ENCODE measurements around the gene MEST.
"Not testable (repeated sequence)": the region's sequence is repeated elsewhere in the genome, so short reads cannot be mapped to it uniquely, and the experiment has no call there.

Gene MEST, protein sequence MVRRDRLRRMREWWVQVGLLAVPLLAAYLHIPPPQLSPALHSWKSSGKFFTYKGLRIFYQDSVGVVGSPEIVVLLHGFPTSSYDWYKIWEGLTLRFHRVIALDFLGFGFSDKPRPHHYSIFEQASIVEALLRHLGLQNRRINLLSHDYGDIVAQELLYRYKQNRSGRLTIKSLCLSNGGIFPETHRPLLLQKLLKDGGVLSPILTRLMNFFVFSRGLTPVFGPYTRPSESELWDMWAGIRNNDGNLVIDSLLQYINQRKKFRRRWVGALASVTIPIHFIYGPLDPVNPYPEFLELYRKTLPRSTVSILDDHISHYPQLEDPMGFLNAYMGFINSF

GRCh38 chr7:130491841-130492522 lies at the start of gene MEST:
Gene MEST, plus strand, starts transcription at chr7:130492085. Its CDS starts 229 bp downstream, at chr7:130492314.
- DNase-seq (ENCODE audit: low read depth) = no peak

DNA sequence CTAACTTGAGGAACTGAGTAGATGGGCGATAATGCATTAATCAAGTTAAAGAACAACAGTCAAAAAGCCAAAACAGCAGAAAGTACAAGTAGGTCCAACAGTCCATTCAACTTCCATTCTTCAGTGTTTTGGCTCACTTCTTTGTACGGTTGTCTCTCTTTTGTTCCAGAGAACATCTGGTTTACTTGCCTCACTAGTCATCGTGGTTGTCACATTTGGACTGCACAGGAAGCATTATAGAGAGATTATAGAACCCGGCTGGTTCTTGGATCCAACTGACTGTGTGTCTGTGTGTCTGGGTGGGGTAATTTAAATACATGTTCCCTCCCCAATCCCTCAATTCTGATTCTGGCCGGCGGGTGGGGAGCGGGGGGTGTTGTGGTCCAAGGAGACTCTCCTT lies 49.3 kb upstream of the MEST start:
- no peak for DNase-seq (ENCODE audit: low read depth)

GRCh38 chr7:130444234-130444633 lies 47.7 kb upstream of the MEST start:
- no peak for DNase-seq (ENCODE audit: low read depth)

DNA sequence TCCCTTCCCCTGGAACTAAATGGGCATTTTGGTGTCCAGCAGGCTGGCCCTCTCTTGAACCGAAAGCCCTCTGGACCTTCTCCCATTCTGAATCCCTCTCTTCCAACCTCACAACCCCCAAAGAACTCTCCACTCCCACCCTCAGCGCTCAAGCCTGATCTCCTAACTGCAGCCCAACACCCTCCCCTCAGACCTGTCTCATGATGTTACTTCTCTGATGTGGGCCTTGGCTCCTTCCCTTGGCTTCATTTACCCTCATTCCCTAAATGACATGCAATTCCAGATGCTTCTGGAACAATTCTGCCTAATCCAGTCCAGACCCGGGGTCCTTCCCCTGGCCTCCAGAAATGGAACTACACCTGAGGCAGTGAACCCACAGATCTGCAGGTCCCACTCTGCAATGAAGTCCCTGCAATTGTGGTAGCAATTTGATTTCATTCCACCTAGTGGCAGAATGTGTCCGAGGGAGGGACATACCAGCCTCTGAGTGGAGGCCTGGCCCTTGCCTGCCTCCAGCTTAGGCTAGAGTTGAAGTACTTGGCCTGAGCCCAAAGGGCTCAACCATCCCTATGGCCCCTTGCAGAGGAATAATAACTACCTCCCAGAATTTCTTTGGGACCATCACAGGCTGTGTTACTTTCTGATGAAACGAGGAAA lies 47.0 kb upstream of the MEST start:
- DNase-seq (ENCODE audit: low read depth) = no peak

GRCh38 chr7:130446259-130446658 lies 45.6 kb upstream of the MEST start:
- DNase-seq (ENCODE audit: low read depth) = no peak

DNA sequence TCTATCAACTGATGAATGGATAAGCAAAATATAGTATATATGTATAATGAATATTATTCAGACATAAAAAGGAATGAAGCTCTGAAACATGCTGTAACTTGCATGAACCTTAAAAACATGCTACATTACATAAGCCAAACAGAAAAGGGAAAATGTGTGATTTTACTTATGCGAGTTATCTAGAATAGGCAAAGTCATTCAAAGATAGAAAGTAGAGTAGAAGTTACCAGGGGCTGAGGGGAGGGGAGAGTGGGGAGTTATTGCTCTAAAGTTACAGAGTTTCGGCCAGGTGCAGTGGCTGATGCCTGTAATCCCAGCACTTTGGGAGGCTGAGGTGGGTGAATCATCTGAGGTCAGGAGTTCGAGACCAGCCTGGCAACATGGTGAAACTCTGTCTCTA lies 40.5 kb upstream of the MEST start:
- DNase-seq (ENCODE audit: low read depth) = not testable (repeated sequence)

- no peak for DNase-seq (ENCODE audit: low read depth)
These were observed 38.9 kb upstream of the MEST start for GRCh38 chr7:130452951-130453350.

DNA sequence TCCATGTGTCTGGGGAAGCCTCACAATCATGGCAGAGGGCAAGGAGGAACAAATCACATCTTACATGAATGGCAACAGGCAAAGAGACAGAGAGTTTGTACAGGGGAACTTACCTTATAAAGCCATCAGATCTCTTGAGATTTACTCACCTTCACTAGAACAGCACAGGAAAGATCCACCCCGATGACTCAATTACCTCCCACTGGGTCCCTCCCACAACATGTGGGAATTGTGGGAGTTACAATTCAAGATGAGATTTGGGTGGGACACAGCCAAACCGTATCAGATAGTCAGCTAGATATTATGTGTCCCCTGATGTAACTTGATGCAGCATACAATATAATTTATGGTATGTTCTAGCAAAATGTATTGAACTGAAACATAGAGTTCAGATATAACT lies 36.9 kb upstream of the MEST start:
- DNase-seq (ENCODE audit: low read depth) = no peak

DNA sequence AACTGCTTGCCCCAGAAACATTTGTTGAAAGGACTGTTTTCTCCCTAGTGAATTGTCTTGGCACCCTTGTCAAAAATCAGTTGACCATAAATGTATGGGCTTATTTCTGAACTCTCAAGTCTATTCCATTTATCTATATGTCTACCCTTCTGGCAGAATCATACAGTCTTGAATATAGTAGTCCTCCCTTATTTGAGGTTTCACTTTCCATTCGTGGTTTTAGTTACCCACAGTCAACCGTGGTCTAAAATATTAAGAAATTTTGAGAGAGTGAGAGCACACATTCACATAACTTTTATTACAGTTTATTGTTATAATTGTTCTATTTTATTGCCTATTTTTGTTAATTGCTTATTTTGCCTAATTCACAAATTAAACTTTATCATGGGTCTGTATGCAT lies 33.6 kb upstream of the MEST start:
- no peak for DNase-seq (ENCODE audit: low read depth)

- DNase-seq (ENCODE audit: low read depth) = peak; percentile 24
These were observed 30.6 kb upstream of the MEST start for GRCh38 chr7:130461272-130461671.

DNA sequence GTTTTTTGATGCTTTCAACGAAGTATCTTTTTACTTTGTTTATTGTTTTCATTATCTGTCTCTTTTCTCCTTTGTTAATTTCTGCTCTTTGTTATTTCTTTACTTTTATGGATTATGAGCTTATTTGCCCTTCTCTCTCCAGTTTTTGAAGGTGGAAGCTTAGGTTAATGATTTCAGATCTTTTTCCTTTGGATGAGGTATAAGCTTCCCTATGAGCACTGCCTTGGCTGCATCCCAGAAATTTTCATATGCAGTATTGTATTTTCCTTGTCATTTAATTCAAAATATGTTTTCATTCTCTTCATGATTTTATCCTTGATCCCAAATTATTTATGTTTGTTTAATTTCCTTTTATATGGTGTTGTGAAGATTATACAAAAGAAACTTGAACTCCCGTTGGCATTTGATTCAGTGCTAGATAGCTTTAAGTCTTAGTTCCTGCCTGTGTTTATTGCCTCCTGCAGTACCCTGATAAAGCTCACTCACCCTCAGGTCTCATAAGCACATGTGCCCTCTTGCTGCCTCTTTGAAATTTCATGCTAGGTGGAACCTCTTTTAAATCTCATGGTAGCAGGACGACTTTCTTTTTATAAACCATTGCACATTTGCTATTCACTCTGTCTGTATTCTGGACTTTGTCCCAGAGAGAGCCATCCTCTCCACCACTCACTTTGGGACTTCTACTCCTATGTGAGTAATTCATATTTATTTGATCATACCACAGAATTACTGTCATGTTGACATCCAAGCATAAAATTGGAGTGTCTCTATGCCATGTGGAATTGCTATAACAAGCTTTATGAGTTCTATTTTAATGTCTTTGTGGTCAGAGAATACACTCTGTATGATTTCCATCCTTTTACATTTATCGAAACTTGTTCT lies 28.1 kb upstream of the MEST start:
- no peak for DNase-seq (ENCODE audit: low read depth)

GRCh38 chr7:130468612-130469011 lies 23.3 kb upstream of the MEST start:
- no peak for DNase-seq (ENCODE audit: low read depth)

DNA sequence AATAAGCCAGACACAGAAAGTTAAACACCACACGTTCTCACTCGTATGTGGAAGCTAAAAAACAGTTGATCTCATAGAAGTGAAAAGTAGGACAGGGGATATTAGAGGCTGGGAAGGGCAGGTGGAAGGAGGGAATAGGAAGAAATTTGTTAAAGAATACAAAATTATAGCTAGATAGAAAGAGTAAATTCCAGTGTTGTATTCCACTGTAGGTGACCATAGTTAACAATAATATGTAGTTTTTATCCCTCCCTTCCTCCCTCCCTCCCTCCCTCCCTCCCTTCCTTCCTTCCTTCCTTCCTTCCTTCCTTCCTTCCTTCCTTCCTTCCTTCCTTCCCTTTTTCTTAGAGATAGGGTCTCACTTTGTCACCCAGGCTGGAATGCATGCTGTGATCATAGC lies 19.9 kb upstream of the MEST start:
- no peak for DNase-seq (ENCODE audit: low read depth)

GRCh38 chr7:130473289-130473688 lies 18.6 kb upstream of the MEST start:
- no peak for DNase-seq (ENCODE audit: low read depth)

- no peak for DNase-seq (ENCODE audit: low read depth)
These were observed 18.0 kb upstream of the MEST start for GRCh38 chr7:130473876-130474275.

DNA sequence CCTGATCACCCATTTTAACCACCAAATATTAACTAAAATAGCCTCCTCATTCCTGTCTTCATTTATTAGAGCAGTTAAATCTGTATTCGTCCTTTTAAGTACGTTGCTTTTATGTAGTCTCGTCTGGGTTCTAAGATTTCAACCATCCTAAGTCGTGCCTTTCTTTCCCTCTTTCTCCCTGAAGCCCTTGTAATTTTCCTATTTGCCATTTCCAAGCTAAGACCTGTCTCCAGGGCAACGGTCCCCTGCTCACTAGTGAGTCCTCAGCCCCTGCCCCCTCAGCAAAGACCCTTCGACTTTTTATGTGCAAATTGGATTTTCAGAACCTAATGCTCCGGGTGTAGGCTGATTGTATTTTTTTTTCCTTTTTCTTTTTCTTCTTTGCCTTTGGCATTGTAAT lies 16.1 kb upstream of the MEST start:
- DNase-seq (ENCODE audit: low read depth) = no peak

GRCh38 chr7:130476297-130477150 lies 15.4 kb upstream of the MEST start:
- DNase-seq (ENCODE audit: low read depth) = no peak

GRCh38 chr7:130478991-130479390 lies 12.9 kb upstream of the MEST start:
- no peak for DNase-seq (ENCODE audit: low read depth)

- DNase-seq (ENCODE audit: low read depth) = no peak
These were observed 12.0 kb upstream of the MEST start for GRCh38 chr7:130479716-130480400.

DNA sequence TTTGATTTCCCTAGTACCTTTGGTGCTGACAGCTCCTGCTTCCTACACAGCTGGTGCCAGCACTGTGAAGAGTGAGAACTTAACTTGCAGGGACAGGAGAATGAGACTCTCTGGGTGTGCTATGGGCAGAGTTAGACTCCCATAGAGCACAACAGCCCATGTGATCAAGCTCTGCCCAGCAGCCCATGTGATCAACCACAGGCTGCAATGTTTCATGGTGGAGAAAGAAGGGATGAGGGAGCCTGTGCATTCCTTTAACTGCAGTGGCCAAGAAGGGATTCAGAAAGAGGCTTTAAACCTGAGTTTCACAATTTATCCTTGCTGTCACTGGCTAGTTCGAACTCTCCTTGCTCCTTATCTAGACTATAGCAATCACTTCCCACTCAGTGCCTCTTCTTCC lies 10.0 kb upstream of the MEST start:
- no peak for DNase-seq (ENCODE audit: low read depth)

DNA sequence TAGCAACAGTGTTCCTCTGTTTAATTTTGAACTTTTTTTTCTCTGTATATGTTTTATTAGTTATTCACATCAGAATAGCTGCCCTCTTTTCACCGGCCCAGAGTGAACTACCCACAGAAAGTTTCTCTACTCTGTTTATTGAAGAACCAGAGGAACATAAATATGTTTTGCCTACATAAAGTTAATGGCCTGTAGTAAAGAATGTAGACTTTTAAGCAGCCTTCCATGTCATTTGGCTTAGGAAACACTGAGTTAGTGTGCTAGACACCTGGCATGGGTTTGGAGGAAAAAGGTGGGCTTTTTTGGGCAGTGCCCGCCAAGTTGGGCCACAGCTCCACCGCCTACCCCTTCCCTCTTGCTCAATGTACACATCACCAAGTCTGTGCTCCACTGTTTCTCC lies 8.9 kb upstream of the MEST start:
- no peak for DNase-seq (ENCODE audit: low read depth)
